Measurements from ENCODE around the gene GALNT6. TPM values are rescaled to one million over a fixed set of nuclear protein-coding genes. Genes with fewer than 3 reads are reported as not detected.

GALNT6 gene
- total and polyA plus RNA-seq, 12 donors = 0.15 to 6.3 (median 0.81) TPM

GRCh38 chr12:51392556-51393237, 1.5 kb upstream of the GALNT6 start:
- Histone ChIP-seq H3K4me3 (peak overlapping the region in 8 of 10 donors; percentile 43 to 74 (median 58)), H3K27me3 (peaks cover 4 to 58% (median 31%) of the 10 kb centered on the region in 7 donors), H3K27ac (peak overlapping the region in 1 of 10 donors; percentile 91), H3K4me1 (peaks cover 0 to 84% (median 9%) of the 10 kb centered on the region in 9 donors), H3K9me3 (no peaks in the 10 kb centered on the region), H3K36me3 (no peaks in the 10 kb centered on the region)
- DNase-seq (no peak), ATAC-seq (no peak)
- WGBS, 2 donors = 63 to 68% methylated on average over 22 of the region's 22 CpGs
- intact Hi-C loops (cut with DNase I) = no loop called here
- no peak for TF ChIP-seq CTCF (IDR thresholded peaks at IDR 0.05)

GRCh38 chr12:51390891-51391282, 319 bp downstream of the GALNT6 start:
- intact Hi-C loops (cut with DNase I) = no loop called here
- H3K27me3 ChIP-seq = peaks cover 4 to 51% (median 30%) of the 10 kb centered on the region in 7 donors
- ATAC-seq (peak in 6 of 8 donors; percentile 10 to 43 (median 18)), DNase-seq (peak in 1 of 2 donors; percentile 8)
- no peaks in the 10 kb centered on the region for H3K36me3 ChIP-seq
- H3K4me3 ChIP-seq = peak overlapping the region; percentile 36 to 74 (median 56)
- peak overlapping the region in 6 of 10 donors; percentile 0 to 91 (median 34) for H3K27ac ChIP-seq
- H3K4me1 ChIP-seq = peaks cover 0 to 82% (median 9%) of the 10 kb centered on the region in 9 donors
- TF ChIP-seq CTCF (IDR thresholded peaks at IDR 0.05) = peak in 1 of 9 donors; percentile 6
- no peaks in the 10 kb centered on the region for H3K9me3 ChIP-seq
- WGBS, 2 donors = 19 to 24% methylated on average over 8 of the region's 8 CpGs

GRCh38 chr12:51390457-51390856, 749 bp downstream of the GALNT6 start:
- intact Hi-C loops (cut with DNase I) = no loop called here
- Histone ChIP-seq H3K27ac (peak overlapping the region in 1 of 10 donors; percentile 91), H3K27me3 (peaks cover 4 to 47% (median 30%) of the 10 kb centered on the region in 7 donors), H3K36me3 (no peaks in the 10 kb centered on the region), H3K4me1 (peaks cover 0 to 77% (median 9%) of the 10 kb centered on the region in 9 donors), H3K9me3 (no peaks in the 10 kb centered on the region), H3K4me3 (peak overlapping the region in 1 of 10 donors; percentile 74)
- ATAC-seq (peak in 1 of 8 donors; percentile 10), DNase-seq (no peak)
- 85 to 88% methylated on average over 6 of the region's 6 CpGs for WGBS, 2 donors
- TF ChIP-seq CTCF (IDR thresholded peaks at IDR 0.05) = no peak

- intact Hi-C loops (cut with DNase I) = no loop called here
- TF ChIP-seq CTCF (IDR thresholded peaks at IDR 0.05) = no peak
Observed at GRCh38 chr12:51389302-51389999, 1.8 kb downstream of the GALNT6 start.

More at GRCh38 chr12:51389302-51389999, 1.8 kb downstream of the GALNT6 start:
- Histone ChIP-seq H3K27me3 (peaks cover 4 to 39% (median 30%) of the 10 kb centered on the region in 7 donors), H3K4me1 (peaks cover 0 to 67% (median 9%) of the 10 kb centered on the region in 9 donors), H3K4me3 (no peak overlapping the region), H3K27ac (peak overlapping the region in 1 of 10 donors; percentile 67), H3K36me3 (no peaks in the 10 kb centered on the region), H3K9me3 (no peaks in the 10 kb centered on the region)
- no peak for DNase-seq
- no peak for ATAC-seq
- WGBS, 2 donors = 85 to 87% methylated on average over 2 of the region's 2 CpGs
